AG09309 (cell line): ENCODE measurements around the gene NFASC.

Experiments used
- DNase-seq: peaks from one replicate; pipeline ENCODE4 v3.0.0-alpha.2; 2010; ENCODE audit warnings: low read depth
- H3K4me3 ChIP-seq: 2 replicates; pipeline ENCODE4 v1.5.1; 2011; ENCODE audit warnings: mild to moderate bottlenecking, low read depth, low read length, moderate library complexity; ENCODE audit not compliant: control insufficient read depth
- TF ChIP-seq, protein P1 (sequence below): IDR thresholded peaks from 2 replicates; pipeline ENCODE4 v1.5.1; 2011; ENCODE audit warnings: mild to moderate bottlenecking, low read depth, low read length, inconsistent platforms; ENCODE audit not compliant: insufficient read depth, control insufficient read depth; ENCODE audit errors: missing control alignments

Gene NFASC

DNA sequence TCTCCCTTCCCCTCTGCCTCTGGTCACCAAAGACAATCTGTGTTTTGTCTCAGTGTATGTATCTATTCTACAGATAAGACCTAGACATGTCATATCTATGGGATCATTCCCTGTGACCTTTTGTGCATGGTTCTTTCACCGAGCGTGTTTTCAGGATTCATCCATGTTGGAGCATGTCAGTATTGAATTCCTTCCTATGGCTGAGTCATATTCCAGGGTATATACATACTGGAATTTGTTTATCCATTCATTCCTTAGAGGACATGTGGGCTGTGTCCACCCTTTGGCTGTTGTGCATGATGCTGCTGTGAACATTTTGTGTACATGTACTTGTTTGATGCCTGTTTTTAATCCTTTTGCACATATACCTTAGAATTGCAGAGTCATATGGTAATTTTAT, 69.9 kb downstream of the NFASC start:
- no peak for DNase-seq
- TF ChIP-seq, protein P1, sequence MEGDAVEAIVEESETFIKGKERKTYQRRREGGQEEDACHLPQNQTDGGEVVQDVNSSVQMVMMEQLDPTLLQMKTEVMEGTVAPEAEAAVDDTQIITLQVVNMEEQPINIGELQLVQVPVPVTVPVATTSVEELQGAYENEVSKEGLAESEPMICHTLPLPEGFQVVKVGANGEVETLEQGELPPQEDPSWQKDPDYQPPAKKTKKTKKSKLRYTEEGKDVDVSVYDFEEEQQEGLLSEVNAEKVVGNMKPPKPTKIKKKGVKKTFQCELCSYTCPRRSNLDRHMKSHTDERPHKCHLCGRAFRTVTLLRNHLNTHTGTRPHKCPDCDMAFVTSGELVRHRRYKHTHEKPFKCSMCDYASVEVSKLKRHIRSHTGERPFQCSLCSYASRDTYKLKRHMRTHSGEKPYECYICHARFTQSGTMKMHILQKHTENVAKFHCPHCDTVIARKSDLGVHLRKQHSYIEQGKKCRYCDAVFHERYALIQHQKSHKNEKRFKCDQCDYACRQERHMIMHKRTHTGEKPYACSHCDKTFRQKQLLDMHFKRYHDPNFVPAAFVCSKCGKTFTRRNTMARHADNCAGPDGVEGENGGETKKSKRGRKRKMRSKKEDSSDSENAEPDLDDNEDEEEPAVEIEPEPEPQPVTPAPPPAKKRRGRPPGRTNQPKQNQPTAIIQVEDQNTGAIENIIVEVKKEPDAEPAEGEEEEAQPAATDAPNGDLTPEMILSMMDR = no peak
- H3K4me3 ChIP-seq = no peak overlapping the region

DNA sequence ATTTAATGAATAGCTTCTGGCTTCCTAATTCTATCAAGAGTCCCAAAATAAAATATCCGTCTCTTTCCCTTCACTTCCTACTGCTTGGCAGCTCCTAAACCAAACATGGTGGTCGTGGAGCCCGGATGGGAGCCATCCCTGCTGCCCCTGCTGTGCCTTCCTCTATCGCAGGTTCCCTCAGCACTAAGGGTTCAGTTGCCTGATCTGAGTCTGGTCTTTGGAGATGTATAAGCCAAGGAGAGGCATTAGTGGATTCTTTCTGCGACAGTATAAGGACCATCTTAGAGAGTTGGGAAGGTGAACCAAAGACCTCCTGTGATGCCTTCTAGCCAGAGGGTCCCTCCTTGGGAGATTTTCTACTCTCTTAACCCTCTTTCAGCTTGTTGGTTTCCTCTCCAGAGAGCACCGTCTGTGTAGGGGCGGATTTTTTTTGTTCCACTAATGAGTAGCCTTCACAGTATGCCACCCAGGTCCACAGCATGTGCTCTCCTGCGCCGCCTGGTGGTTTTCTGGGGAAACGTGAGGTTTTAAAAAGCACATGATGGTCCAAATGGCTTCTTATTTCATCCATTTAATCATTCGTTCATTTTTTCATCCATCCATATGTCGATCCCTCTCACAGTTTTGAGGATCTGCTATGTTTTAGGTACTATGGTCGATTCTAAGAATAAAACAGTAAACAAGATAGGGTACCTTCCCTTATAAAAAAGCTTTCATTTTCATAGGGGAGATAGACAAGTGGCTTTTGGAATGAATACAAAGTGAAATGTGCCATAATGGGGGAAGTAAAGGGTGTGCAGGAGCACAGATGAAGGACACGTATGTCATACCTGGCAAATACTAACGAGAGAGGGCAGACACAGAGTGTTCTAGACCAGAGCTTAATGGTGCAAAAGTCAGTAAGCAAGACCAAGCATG, 71.0 kb downstream of the NFASC start:
- TF ChIP-seq, protein P1 = peak; percentile 94
- no peak overlapping the region for H3K4me3 ChIP-seq
- DNase-seq = peak; percentile 17

DNA sequence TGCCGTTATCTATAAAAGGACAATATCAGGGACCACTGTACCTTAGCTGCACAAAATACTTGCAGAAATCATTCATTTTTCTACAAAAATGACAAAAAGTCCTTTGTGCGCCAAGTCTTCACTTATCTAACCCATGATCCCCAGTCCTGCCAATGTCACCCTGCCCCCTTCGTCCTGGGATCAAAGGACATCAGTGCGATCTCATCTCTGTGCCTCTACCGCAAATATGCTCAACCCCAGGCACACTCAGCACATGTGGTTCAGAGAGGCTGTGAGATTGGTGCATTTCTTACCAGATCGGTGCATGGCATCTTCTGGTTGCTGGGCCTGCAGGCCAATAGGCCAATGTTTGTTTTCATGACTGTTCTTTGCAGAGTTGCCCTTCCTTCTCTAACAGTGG, 72.8 kb downstream of the NFASC start:
- H3K4me3 ChIP-seq = no peak overlapping the region
- TF ChIP-seq, protein P1 = no peak
- no peak for DNase-seq

DNA sequence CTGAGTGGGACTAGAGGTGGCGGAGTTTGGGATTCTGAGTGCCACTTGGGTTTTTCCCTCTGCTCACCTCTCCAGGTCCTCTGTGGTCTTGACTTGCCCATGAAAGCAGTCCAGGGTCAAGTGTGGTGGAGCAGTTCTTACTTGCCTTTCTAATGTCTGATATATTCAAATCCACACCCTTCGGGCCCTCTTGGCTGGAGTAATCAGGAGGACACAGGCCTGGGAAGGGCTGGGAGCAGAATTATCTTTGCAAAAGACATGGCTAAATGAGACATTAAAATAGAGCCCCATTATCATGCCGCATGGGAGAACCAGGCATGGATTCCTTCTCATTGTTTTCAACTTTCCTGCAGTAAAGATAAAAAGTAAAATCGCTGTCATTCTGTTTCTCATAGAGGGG, 74.0 kb downstream of the NFASC start:
- DNase-seq = no peak
- TF ChIP-seq, protein P1 = no peak
- H3K4me3 ChIP-seq = no peak overlapping the region

DNA sequence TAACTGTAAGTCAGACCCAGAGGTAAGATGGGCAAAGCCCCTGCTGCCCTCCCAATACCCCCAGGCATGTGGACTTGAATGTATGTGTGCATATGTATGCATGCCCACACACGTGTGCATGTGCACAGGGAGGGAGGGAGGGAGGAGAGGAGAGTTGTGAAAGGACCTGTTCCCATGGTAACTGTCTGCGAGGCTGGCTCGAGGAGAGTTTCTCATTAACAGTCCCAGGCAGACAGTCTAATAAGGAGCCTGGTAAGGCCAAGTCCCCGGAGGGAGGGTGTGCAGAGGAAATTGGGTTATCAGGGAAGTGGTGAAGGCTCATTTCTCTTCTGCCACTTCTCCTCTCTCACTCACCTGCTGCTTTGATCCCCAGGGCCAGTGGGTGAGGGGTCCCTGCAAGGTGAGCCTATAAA, 74.9 kb downstream of the NFASC start:
- no peak for DNase-seq
- TF ChIP-seq, protein P1 = no peak
- H3K4me3 ChIP-seq = no peak overlapping the region

DNA sequence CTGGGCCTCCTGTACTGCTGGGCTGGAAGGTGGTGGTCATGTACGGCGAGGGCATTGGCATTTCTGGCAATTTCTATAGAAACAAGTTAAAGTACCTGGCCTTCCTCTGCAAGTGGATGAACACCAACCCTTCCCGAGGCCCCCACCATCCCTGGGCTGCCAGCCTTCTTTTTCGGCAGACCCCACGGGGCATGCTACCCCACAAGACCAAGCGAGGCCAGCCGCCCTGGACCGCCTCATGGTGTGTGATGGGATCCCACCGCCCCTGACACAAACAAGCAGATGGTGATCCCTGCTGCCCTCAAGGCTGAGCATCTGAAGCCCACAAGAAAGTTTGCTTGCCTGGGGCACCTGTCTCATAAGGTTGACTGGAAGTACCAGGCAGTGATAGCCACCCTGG, 76.0 kb downstream of the NFASC start:
- TF ChIP-seq, protein P1 = no peak
- DNase-seq = no peak
- no peak overlapping the region for H3K4me3 ChIP-seq
